ENCODE results near the gene STYXL1.

STYXL1 gene

GRCh38 chr7:75989500-75990388, 58.1 kb downstream of the STYXL1 start:
- no peaks in the 10 kb centered on the region for H3K9me3 ChIP-seq (ENCODE audit: control insufficient read depth, low read length)
- H3K4me3 ChIP-seq (ENCODE audit: low read length): no peak overlapping the region
- no peaks in the 10 kb centered on the region for H3K27me3 ChIP-seq (replicated peaks; ENCODE audit: control insufficient read depth, insufficient read depth, low read length)
- peaks cover 33% of the 10 kb centered on the region for H3K36me3 ChIP-seq (ENCODE audit: control insufficient read depth, insufficient read depth, low read length, severe bottlenecking)
- peak overlapping the region; percentile 15 for H3K9ac ChIP-seq (ENCODE audit: low read length)
- DNase-seq (ENCODE audit: low read depth): no peak
- peaks cover 35% of the 10 kb centered on the region for H3K4me1 ChIP-seq (ENCODE audit: control insufficient read depth, insufficient read depth, low read length)

- Histone ChIP-seq H3K4me1 (ENCODE audit: control insufficient read depth, insufficient read depth, low read length) (peaks cover 33% of the 10 kb centered on the region), H3K27me3 (replicated peaks; ENCODE audit: control insufficient read depth, insufficient read depth, low read length) (no peaks in the 10 kb centered on the region), H3K4me3 (ENCODE audit: low read length) (no peak overlapping the region), H3K36me3 (ENCODE audit: control insufficient read depth, insufficient read depth, low read length, severe bottlenecking) (peaks cover 42% of the 10 kb centered on the region), H3K9ac (ENCODE audit: low read length) (no peak overlapping the region), H3K9me3 (ENCODE audit: control insufficient read depth, low read length) (no peaks in the 10 kb centered on the region)
- no peak for DNase-seq (ENCODE audit: low read depth)
Observed at GRCh38 chr7:75988568-75989499, 59.0 kb downstream of the STYXL1 start.

GRCh38 chr7:75987805-75988567, 59.8 kb downstream of the STYXL1 start:
- peaks cover 27% of the 10 kb centered on the region for H3K4me1 ChIP-seq (ENCODE audit: control insufficient read depth, insufficient read depth, low read length)
- peaks cover 51% of the 10 kb centered on the region for H3K36me3 ChIP-seq (ENCODE audit: control insufficient read depth, insufficient read depth, low read length, severe bottlenecking)
- H3K9me3 ChIP-seq (ENCODE audit: control insufficient read depth, low read length): no peaks in the 10 kb centered on the region
- no peaks in the 10 kb centered on the region for H3K27me3 ChIP-seq (replicated peaks; ENCODE audit: control insufficient read depth, insufficient read depth, low read length)
- no peak overlapping the region for H3K4me3 ChIP-seq (ENCODE audit: low read length)
- no peak overlapping the region for H3K9ac ChIP-seq (ENCODE audit: low read length)
- DNase-seq (ENCODE audit: low read depth): no peak

GRCh38 chr7:75987026-75987804, 60.6 kb downstream of the STYXL1 start:
- no peak for DNase-seq (ENCODE audit: low read depth)
- Histone ChIP-seq H3K9me3 (ENCODE audit: control insufficient read depth, low read length) (no peaks in the 10 kb centered on the region), H3K27me3 (replicated peaks; ENCODE audit: control insufficient read depth, insufficient read depth, low read length) (no peaks in the 10 kb centered on the region), H3K36me3 (ENCODE audit: control insufficient read depth, insufficient read depth, low read length, severe bottlenecking) (peaks cover 59% of the 10 kb centered on the region), H3K9ac (ENCODE audit: low read length) (no peak overlapping the region), H3K4me3 (ENCODE audit: low read length) (no peak overlapping the region), H3K4me1 (ENCODE audit: control insufficient read depth, insufficient read depth, low read length) (peaks cover 19% of the 10 kb centered on the region)

GRCh38 chr7:75986147-75986781, 61.5 kb downstream of the STYXL1 start:
- Histone ChIP-seq H3K27me3 (replicated peaks; ENCODE audit: control insufficient read depth, insufficient read depth, low read length) (no peaks in the 10 kb centered on the region), H3K9me3 (ENCODE audit: control insufficient read depth, low read length) (no peaks in the 10 kb centered on the region), H3K36me3 (ENCODE audit: control insufficient read depth, insufficient read depth, low read length, severe bottlenecking) (peaks cover 68% of the 10 kb centered on the region), H3K9ac (ENCODE audit: low read length) (no peak overlapping the region), H3K4me1 (ENCODE audit: control insufficient read depth, insufficient read depth, low read length) (peaks cover 14% of the 10 kb centered on the region), H3K4me3 (ENCODE audit: low read length) (no peak overlapping the region)
- DNase-seq (ENCODE audit: low read depth): no peak

- H3K4me1 ChIP-seq (ENCODE audit: control insufficient read depth, insufficient read depth, low read length): peaks cover 14% of the 10 kb centered on the region
- no peak overlapping the region for H3K4me3 ChIP-seq (ENCODE audit: low read length)
- H3K9ac ChIP-seq (ENCODE audit: low read length): no peak overlapping the region
- H3K9me3 ChIP-seq (ENCODE audit: control insufficient read depth, low read length): no peaks in the 10 kb centered on the region
- no peak for DNase-seq (ENCODE audit: low read depth)
- no peaks in the 10 kb centered on the region for H3K27me3 ChIP-seq (replicated peaks; ENCODE audit: control insufficient read depth, insufficient read depth, low read length)
- peaks cover 74% of the 10 kb centered on the region for H3K36me3 ChIP-seq (ENCODE audit: control insufficient read depth, insufficient read depth, low read length, severe bottlenecking)
Observed at GRCh38 chr7:75985518-75986146, 62.2 kb downstream of the STYXL1 start.

GRCh38 chr7:75985009-75985517, 62.7 kb downstream of the STYXL1 start:
- DNase-seq (ENCODE audit: low read depth): no peak
- Histone ChIP-seq H3K9me3 (ENCODE audit: control insufficient read depth, low read length) (no peaks in the 10 kb centered on the region), H3K27me3 (replicated peaks; ENCODE audit: control insufficient read depth, insufficient read depth, low read length) (no peaks in the 10 kb centered on the region), H3K4me3 (ENCODE audit: low read length) (no peak overlapping the region), H3K36me3 (ENCODE audit: control insufficient read depth, insufficient read depth, low read length, severe bottlenecking) (peaks cover 80% of the 10 kb centered on the region), H3K9ac (ENCODE audit: low read length) (no peak overlapping the region), H3K4me1 (ENCODE audit: control insufficient read depth, insufficient read depth, low read length) (peaks cover 10% of the 10 kb centered on the region)

GRCh38 chr7:75984130-75985008, 63.4 kb downstream of the STYXL1 start:
- no peaks in the 10 kb centered on the region for H3K27me3 ChIP-seq (replicated peaks; ENCODE audit: control insufficient read depth, insufficient read depth, low read length)
- H3K36me3 ChIP-seq (ENCODE audit: control insufficient read depth, insufficient read depth, low read length, severe bottlenecking): peaks cover 87% of the 10 kb centered on the region
- H3K4me3 ChIP-seq (ENCODE audit: low read length): no peak overlapping the region
- H3K9ac ChIP-seq (ENCODE audit: low read length): no peak overlapping the region
- no peaks in the 10 kb centered on the region for H3K9me3 ChIP-seq (ENCODE audit: control insufficient read depth, low read length)
- H3K4me1 ChIP-seq (ENCODE audit: control insufficient read depth, insufficient read depth, low read length): peaks cover 6% of the 10 kb centered on the region
- no peak for DNase-seq (ENCODE audit: low read depth)

- H3K9ac ChIP-seq (ENCODE audit: low read length): no peak overlapping the region
- peaks cover 95% of the 10 kb centered on the region for H3K36me3 ChIP-seq (ENCODE audit: control insufficient read depth, insufficient read depth, low read length, severe bottlenecking)
Observed at GRCh38 chr7:75983471-75984129, 64.2 kb downstream of the STYXL1 start.

More at GRCh38 chr7:75983471-75984129, 64.2 kb downstream of the STYXL1 start:
- Histone ChIP-seq H3K4me1 (ENCODE audit: control insufficient read depth, insufficient read depth, low read length) (peaks cover 9% of the 10 kb centered on the region), H3K4me3 (ENCODE audit: low read length) (no peak overlapping the region), H3K27me3 (replicated peaks; ENCODE audit: control insufficient read depth, insufficient read depth, low read length) (no peaks in the 10 kb centered on the region), H3K9me3 (ENCODE audit: control insufficient read depth, low read length) (no peaks in the 10 kb centered on the region)
- DNase-seq (ENCODE audit: low read depth): no peak

All from adipocyte (in vitro differentiated cells).